H1 (cell line): Measurements from ENCODE around the gene ZMIZ1. TPM values are rescaled to one million over a fixed set of nuclear protein-coding genes. Genes with fewer than 3 reads are reported as not detected.

Source experiments
- CHD1 ChIP-seq: IDR thresholded peaks from 2 replicates; pipeline ENCODE4 v1.6.1; 2012; ENCODE audit warnings: low read depth, low read length, improper control_type of control experiment
- CREB1 ChIP-seq: IDR thresholded peaks from 2 replicates; pipeline ENCODE4 v1.6.1; 2012; ENCODE audit warnings: inconsistent platforms
- KDM5A ChIP-seq: fragments of 200-600 bp; IDR thresholded peaks from 2 replicates; pipeline ENCODE4 v1.7.1; 2012; ENCODE audit warnings: mild to moderate bottlenecking, low read length, inconsistent platforms, mixed read lengths
- TAF7 ChIP-seq: optimal IDR thresholded peaks from 2 replicates; pipeline ENCODE3; 2011; ENCODE audit warnings: low read depth, mild to moderate bottlenecking, inconsistent platforms, low read length, moderate library complexity, borderline replicate concordance
- YY1 ChIP-seq: IDR thresholded peaks from 2 replicates; pipeline ENCODE4 v1.6.1; 2011; ENCODE audit warnings: low read depth, mild to moderate bottlenecking, low read length
- polyA plus RNA-seq, 7 experiments: library from polyadenylated mRNA; depleted of rRNA in 3 of 7; stranded (reverse) in 5 of 7; unstranded in 2 of 7; fragments of >200 nt in 5 of 7; fragments of 200-250 nt in 2 of 7; gene quantifications; 1 replicate in 5 of 7; 2 replicates in 1 of 7; 4 replicates in 1 of 7; pipeline versions ENCODE4 v1.2.1 to v1.2.3, GENCODE V29; 2011 to 2013; ENCODE audit warnings: missing spikeins in 2 of 7, mixed read lengths in 2 of 7
- total RNA-seq: library from RNA; stranded (reverse); fragmentation: NEBNext Ultra II Directional; extraction: Animal tissue kit (Norgen Biotek cat#: 25700); gene quantifications from 2 replicates; pipeline ENCODE4 v1.2.1, GENCODE V29; 2021

Gene ZMIZ1
- total and polyA plus RNA-seq, 2 of the 8 experiments (the other 6 are each of a cell fraction or from before 2014, with no cell fraction given): 8.1 to 28.0 TPM

DNA sequence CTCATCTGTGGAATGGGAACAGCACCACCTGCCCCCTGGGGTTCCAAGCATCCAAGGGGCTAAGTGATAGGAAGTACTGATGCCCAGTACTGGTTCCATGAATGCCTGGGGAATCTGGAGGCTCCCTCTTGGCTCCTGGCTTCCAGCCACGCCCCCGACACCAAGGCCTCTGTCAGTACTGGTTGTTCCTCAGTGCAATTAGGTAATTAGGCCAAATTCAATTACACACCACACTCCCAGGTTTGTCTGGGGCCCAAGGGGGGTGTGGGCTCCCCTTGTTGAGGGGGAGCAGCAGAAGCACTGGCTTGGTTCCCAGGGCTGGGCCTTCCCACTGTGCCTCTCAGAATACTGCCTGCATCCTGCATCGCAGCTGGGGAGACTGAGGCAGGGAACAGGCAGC lies 164.1 kb downstream of the ZMIZ1 start (continued):
- no peak for TF ChIP-seq CREB1
- no peak for TF ChIP-seq YY1
- TF ChIP-seq TAF7: no peak
- no peak for TF ChIP-seq CHD1
- TF ChIP-seq KDM5A: no peak
- TF ChIP-seq, all 59 proteins: peak for 0
